CD4-positive, alpha-beta T cell (primary cell): ENCODE results near the gene EGLN1. TPM values are rescaled to one million over a fixed set of nuclear protein-coding genes. Genes with fewer than 3 reads are reported as not detected.

Experiments
- ATAC-seq: fragments of 200-7000 bp; cut with Tn5 transposase; one replicate; pipeline ENCODE4 v1.10.0; 2022; ENCODE audit warnings: mild to moderate bottlenecking; ENCODE audit not compliant: poor library complexity
- CTCF ChIA-PET: fragments of 350-600 bp; sonication (Branson Sonifier 250); formaldehyde crosslinking; loops from one replicate; lab custom pipeline; 2021; ENCODE audit warnings: antibody characterized with exemption, inconsistent platforms; lab: Charles Lee
- POLR2A ChIA-PET: fragments of 350-600 bp; sonication (Branson Sonifier 250); formaldehyde crosslinking; loops from one replicate; lab custom pipeline; 2021; ENCODE audit warnings: antibody characterized with exemption, inconsistent platforms; lab: Charles Lee
- DNase-seq, 14 experiments: peaks; one replicate each; pipeline ENCODE4 v3.0.0-alpha.2; 2013 to 2020; ENCODE audit warnings: mixed read lengths in 2 of 14
- H3K27ac ChIP-seq, 2 donors: one replicate each; pipeline versions ENCODE4 v1.5.1 to v1.7.0; 2013; ENCODE audit warnings: low read length in 2 of 2, low read depth in 1 of 2, mild to moderate bottlenecking in 1 of 2
- H3K27me3 ChIP-seq, 2 experiments: 1 replicate in 1 of 2; 2 replicates in 1 of 2; pipeline versions ENCODE4 v1.6.1 to v1.7.0; 2013; ENCODE audit warnings: low read length in 2 of 2, control low read depth in 1 of 2, mild to moderate bottlenecking in 1 of 2, moderate library complexity in 1 of 2; ENCODE audit not compliant: insufficient read depth in 2 of 2, control insufficient read depth in 1 of 2
- H3K36me3 ChIP-seq: one replicate; pipeline ENCODE4 v1.6.1; 2013; ENCODE audit warnings: low read length, control low read depth; ENCODE audit not compliant: insufficient read depth
- H3K4me1 ChIP-seq: one replicate; pipeline ENCODE4 v1.6.1; 2013; ENCODE audit warnings: low read length, control low read depth; ENCODE audit not compliant: insufficient read depth
- H3K4me3 ChIP-seq: one replicate; pipeline ENCODE4 v1.5.1; 2013; ENCODE audit warnings: mild to moderate bottlenecking, low read length, moderate library complexity
- H3K9me3 ChIP-seq, 2 experiments: 1 replicate in 1 of 2; 2 replicates in 1 of 2; pipeline versions ENCODE4 v1.6.1 to v1.7.0; 2013; ENCODE audit warnings: low read length in 2 of 2, mild to moderate bottlenecking in 2 of 2, control low read depth in 1 of 2, moderate library complexity in 1 of 2; ENCODE audit not compliant: control insufficient read depth in 1 of 2, insufficient read depth in 1 of 2
- H3K27ac Mint-ChIP-seq: one replicate; pipeline ENCODE4 v1.8.0; 2020; ENCODE audit warnings: mixed read lengths
- H3K27me3 Mint-ChIP-seq: one replicate; pipeline ENCODE4 v1.8.0; 2021; ENCODE audit warnings: mixed read lengths
- H3K36me3 Mint-ChIP-seq: one replicate; pipeline ENCODE4 v1.8.0; 2021; ENCODE audit warnings: low read depth, mixed read lengths
- H3K4me1 Mint-ChIP-seq: one replicate; pipeline ENCODE4 v1.8.0; 2021; ENCODE audit warnings: low read depth, mixed read lengths
- H3K4me3 Mint-ChIP-seq: one replicate; pipeline ENCODE4 v1.8.0; 2020; ENCODE audit warnings: mild to moderate bottlenecking, mixed read lengths
- H3K9me3 Mint-ChIP-seq: one replicate; pipeline ENCODE4 v1.8.0; 2020; ENCODE audit warnings: mixed read lengths
- intact Hi-C, 2 experiments: fragments of 100-400 bp; cut with DNase I in 1 of 2; cut with micrococcal nuclease in 1 of 2; formaldehyde crosslinking; loops; one replicate each; pipeline versions ENCODE4 v1.15.1 to v1.9.0; 2023 to 2025; cut with DNase I, micrococcal nuclease
- total RNA-seq, 174 experiments: library from RNA in 2 of 174; stranded (reverse) in 2 of 174; gene quantifications; one replicate each; pipeline ENCODE4 v1.2.3 and lab custom pipeline; 2021 to 2026
- TF ChIP-seq, protein P1 (sequence below): fragments of 200-600 bp; IDR thresholded peaks from one replicate; pipeline ENCODE4 v1.8.0; 2022; ENCODE audit warnings: antibody characterized with exemption, mild to moderate bottlenecking

The EGLN1 gene
- total RNA-seq, 2 experiments from 2014 or later = 8.2 to 9.4 TPM

DNA sequence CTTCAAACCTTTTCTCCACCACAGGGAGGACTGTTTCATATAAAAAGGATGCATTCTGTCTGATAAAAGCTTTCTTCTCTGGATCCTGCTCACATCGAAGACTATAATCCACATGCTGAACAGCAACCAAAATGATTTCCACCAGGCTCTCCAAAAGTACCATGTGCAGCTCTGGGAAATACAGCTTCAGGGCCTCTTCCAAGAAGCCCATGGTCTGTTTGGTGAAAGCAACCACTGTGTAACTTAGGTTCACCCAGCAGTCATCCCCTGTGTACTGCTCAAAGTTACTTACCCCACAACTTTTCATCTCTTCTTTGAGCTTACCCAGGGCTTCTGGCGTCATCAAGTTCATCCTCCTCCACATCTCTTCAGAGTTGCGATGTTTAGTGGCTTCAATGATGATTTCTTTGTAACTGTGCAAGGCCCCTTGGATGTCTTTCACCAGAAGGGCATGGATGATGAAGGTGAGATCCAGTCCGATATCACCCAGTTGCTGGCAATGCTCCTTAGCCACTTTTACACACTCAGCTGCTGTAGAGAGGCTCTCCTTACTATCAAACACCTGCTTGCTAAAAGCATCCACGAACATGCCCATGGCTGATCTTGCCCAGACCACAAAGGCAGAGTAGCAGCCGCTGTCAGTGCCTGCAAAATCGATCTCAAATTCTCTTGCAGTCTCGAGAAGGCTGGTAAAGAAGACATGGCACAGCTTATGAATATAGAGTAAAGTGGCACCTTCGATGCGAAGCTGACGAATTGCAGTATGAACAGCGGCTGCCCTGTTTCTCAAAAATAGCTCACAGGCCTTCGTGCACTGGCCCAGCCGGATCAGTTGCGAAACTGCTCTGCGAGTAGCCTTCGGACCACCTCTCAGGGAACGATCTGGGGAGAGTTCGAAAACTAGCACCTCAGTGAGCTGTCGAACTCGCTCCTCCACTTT is 86.2 kb downstream of the EGLN1 start:
- peaks cover 0 to 18% of the 10 kb centered on the region in 2 experiments for H3K9me3 ChIP-seq
- POLR2A ChIA-PET = interaction anchor here (1.7 kb wide), 1 partner anchor 18 kb away, joined by 3 read pairs; no protein-coding TSS in a partner anchor
- H3K27me3 Mint-ChIP-seq = peaks cover 5% of the 10 kb centered on the region
- H3K4me3 Mint-ChIP-seq = peak overlapping the region; percentile 99
- H3K4me1 Mint-ChIP-seq = peaks cover 82% of the 10 kb centered on the region
- peaks cover 47% of the 10 kb centered on the region for H3K4me1 ChIP-seq
- TF ChIP-seq, protein P1, sequence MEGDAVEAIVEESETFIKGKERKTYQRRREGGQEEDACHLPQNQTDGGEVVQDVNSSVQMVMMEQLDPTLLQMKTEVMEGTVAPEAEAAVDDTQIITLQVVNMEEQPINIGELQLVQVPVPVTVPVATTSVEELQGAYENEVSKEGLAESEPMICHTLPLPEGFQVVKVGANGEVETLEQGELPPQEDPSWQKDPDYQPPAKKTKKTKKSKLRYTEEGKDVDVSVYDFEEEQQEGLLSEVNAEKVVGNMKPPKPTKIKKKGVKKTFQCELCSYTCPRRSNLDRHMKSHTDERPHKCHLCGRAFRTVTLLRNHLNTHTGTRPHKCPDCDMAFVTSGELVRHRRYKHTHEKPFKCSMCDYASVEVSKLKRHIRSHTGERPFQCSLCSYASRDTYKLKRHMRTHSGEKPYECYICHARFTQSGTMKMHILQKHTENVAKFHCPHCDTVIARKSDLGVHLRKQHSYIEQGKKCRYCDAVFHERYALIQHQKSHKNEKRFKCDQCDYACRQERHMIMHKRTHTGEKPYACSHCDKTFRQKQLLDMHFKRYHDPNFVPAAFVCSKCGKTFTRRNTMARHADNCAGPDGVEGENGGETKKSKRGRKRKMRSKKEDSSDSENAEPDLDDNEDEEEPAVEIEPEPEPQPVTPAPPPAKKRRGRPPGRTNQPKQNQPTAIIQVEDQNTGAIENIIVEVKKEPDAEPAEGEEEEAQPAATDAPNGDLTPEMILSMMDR = no peak
- ATAC-seq (no peak), DNase-seq (peak in 2 of 14 experiments; percentile 7 to 20)
- H3K36me3 Mint-ChIP-seq = peaks cover 87% of the 10 kb centered on the region
- CTCF ChIA-PET = interaction anchor here (1.0 kb wide), 1 partner anchor 195 kb away, joined by 3 read pairs; no protein-coding TSS in a partner anchor
- peaks cover 9% of the 10 kb centered on the region for H3K9me3 Mint-ChIP-seq
- peaks cover 12% of the 10 kb centered on the region for H3K36me3 ChIP-seq
- intact Hi-C loops = loop anchor here (2.0 to 10.0 kb wide), 6 partner anchors 86 to 694 kb away; partner anchors contain the start of genes GNPAT (in 2 of the 2), ARV1 (in 1 of the 2), COG2 (in 1 of the 2) and EGLN1 (in 1 of the 2)
- H3K27me3 ChIP-seq = no peaks in the 10 kb centered on the region
- H3K4me3 ChIP-seq = peak overlapping the region; percentile 97
- H3K27ac ChIP-seq = no peak overlapping the region
- H3K27ac Mint-ChIP-seq = peak overlapping the region; percentile 100

DNA sequence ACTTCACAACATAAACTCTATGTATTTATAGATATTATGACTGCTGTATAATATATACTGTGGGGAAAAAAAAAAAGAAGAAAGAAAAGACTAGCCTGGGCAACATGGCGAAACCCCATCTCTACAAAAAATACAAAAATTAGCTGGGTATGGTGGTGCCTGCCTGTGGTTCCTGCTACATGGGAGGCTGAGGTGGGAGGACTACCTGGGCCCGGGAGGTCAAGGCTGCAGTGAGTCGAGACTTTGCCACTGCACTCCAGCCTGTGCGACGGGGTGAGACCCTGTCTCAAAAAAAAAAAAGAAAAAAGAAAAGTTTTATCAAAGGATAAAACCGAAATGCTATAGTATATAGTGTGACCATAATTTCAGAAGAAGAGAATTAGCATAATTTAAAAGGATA is 87.1 kb downstream of the EGLN1 start:
- Mint-ChIP-seq H3K9me3 (peaks cover 9% of the 10 kb centered on the region), H3K27ac (peak overlapping the region; percentile 100)
- H3K27ac ChIP-seq = no peak overlapping the region

More for the DNA sequence above, 87.1 kb downstream of the EGLN1 start:
- H3K27me3 Mint-ChIP-seq = peaks cover 5% of the 10 kb centered on the region
- intact Hi-C loops = loop anchor here (5.0 to 10.0 kb wide), 6 partner anchors 87 to 1992 kb away; partner anchors contain the start of genes ARV1 (in 1 of the 2), COG2 (in 1 of the 2), EGLN1 (in 1 of the 2) and GNPAT (in 1 of the 2)
- Histone ChIP-seq H3K9me3 (peaks cover 0 to 18% of the 10 kb centered on the region in 2 experiments), H3K36me3 (peaks cover 6% of the 10 kb centered on the region), H3K4me1 (peaks cover 45% of the 10 kb centered on the region), H3K27me3 (no peaks in the 10 kb centered on the region), H3K4me3 (peak overlapping the region; percentile 97)
- peaks cover 82% of the 10 kb centered on the region for H3K36me3 Mint-ChIP-seq
- peak overlapping the region; percentile 99 for H3K4me3 Mint-ChIP-seq
- no peak for ATAC-seq
- ChIA-PET CTCF (interaction anchor here (1.0 to 1.8 kb wide), 2 partner anchors 196 to 269 kb away, joined by 3 to 4 read pairs; no protein-coding TSS in a partner anchor), POLR2A (no interaction called here)
- DNase-seq = no peak
- TF ChIP-seq, protein P1 = no peak
- H3K4me1 Mint-ChIP-seq = peaks cover 89% of the 10 kb centered on the region
